DOHH2 (cell line): ENCODE measurements around the gene CACNA2D3.

Experiments
- EZH2phosphoT487 ChIP-seq: fragments of 200-600 bp; sonication (generic); IDR thresholded peaks from 2 replicates; pipeline ENCODE4 v1.6.1; 2017; ENCODE audit warnings: borderline replicate concordance, mild to moderate bottlenecking, antibody characterized with exemption, low read length, moderate library complexity, mixed read lengths
- TF ChIP-seq, protein P1 (sequence below): fragments of 200-600 bp; sonication (generic); IDR thresholded peaks from one replicate; pipeline ENCODE4 v1.5.1; 2014; ENCODE audit warnings: antibody characterized with exemption, mild to moderate bottlenecking, low read depth, low read length; ENCODE audit not compliant: poor library complexity, severe bottlenecking

DNA sequence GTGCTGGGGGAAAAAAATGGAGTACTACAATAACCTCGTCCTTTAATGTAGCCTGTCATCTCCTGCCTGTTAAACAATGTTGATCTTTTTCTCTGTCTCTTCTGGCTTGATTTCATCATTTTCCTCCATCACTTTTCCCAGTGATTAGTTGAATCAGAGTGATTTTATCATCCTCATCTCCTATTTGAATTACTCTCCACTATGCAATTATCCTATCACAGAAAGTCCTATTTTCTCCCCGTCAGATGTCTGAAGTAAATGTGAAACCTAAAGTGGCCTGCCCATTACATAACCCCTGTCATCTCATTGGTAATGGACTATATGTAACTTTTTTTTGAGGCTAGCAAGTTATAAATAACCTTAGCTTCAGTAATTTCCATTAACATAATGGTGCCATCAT, 201.8 kb downstream of the CACNA2D3 start:
- TF ChIP-seq, protein P1, sequence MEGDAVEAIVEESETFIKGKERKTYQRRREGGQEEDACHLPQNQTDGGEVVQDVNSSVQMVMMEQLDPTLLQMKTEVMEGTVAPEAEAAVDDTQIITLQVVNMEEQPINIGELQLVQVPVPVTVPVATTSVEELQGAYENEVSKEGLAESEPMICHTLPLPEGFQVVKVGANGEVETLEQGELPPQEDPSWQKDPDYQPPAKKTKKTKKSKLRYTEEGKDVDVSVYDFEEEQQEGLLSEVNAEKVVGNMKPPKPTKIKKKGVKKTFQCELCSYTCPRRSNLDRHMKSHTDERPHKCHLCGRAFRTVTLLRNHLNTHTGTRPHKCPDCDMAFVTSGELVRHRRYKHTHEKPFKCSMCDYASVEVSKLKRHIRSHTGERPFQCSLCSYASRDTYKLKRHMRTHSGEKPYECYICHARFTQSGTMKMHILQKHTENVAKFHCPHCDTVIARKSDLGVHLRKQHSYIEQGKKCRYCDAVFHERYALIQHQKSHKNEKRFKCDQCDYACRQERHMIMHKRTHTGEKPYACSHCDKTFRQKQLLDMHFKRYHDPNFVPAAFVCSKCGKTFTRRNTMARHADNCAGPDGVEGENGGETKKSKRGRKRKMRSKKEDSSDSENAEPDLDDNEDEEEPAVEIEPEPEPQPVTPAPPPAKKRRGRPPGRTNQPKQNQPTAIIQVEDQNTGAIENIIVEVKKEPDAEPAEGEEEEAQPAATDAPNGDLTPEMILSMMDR = no peak
- no peak for TF ChIP-seq EZH2phosphoT487
